ENCODE results near the gene CCSER2.

CCSER2 gene

DNA sequence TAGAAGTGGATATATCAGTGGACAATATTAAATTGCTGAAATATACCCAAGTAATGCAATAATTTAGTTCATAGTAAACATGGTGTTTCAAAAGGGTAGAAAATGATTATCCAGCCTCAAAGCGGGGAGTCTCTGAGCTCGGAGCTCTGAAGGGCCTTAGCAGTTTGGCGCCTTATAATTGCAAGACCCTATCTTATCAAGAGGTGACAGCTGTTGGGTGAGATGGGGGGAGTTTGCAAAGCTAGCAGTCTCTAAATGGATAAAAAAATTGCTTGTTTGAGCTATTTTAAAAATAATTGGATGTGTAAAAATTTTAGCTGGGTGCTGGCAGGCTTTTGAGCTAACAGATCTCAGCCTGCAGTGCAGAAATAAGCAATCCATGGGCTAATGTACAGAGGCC, 219.2 kb downstream of the CCSER2 start:
- DNase-seq (ENCODE audit: low spot score) = no peak

DNA sequence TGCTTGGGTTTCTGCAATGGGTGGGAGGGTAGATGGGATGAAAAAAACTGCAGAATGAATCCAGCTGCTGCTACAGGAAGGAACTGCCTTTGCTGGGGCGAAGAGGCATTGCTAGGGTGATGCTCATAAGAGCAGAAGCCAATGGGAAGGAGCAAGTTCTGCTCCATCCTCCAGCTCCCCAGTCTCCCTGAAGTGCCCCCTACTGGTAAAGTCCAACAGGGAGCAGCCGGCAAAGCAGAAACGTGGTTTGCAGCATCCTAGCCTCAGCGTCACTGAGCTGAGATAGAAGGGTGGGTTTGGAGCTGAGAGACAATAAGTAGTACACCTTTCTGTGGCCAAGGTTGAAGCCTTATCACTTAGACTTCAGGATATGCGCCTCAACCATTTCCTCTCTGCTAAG, 220.5 kb downstream of the CCSER2 start:
- no peak for DNase-seq (ENCODE audit: low spot score)

GRCh38 chr10:84549368-84550165, 221.2 kb downstream of the CCSER2 start:
- DNase-seq (ENCODE audit: low spot score) = no peak

- DNase-seq (ENCODE audit: low spot score) = no peak
These were observed 222.5 kb downstream of the CCSER2 start for GRCh38 chr10:84550756-84551436.

GRCh38 chr10:84551437-84552120, 223.2 kb downstream of the CCSER2 start:
- DNase-seq (ENCODE audit: low spot score) = no peak

DNA sequence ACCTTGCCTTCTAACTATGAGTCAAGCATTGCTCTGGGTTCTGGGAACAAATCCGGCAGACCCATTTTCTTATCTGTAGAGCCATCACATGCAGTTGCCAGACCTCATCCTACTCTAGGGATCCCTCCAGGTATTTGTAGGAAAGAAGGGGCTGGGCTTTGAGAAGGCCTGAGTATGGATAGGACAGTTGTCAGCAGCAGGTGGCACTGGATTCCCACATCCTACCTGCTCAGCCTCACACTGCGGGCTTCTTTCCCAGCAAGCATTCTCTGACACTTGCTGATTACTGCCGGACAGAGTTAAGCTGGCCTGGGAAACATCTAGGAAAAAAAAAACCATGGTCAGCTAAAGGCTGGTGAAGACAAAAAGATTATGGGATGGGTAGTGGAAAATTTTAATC, 224.1 kb downstream of the CCSER2 start:
- no peak for DNase-seq (ENCODE audit: low spot score)

DNA sequence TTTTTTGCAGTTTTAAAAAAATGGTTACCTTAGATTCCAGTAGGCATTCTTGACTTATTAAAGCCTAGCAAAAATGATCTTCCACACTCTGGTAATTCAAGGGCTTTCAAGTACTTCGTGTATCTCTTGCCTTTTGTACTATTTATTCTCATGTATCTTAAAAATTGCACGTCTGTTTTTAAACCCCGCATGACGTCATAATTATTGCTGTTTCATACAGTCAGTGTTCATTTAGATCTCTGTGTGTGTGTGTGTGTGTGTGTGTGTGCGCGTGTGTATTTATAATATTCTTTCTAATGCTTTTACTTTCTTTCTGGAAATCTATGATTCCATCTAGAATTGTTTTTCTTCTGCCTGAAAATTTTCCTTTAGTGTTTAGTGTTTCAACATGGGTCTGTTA, 234.2 kb downstream of the CCSER2 start:
- no peak for DNase-seq (ENCODE audit: low spot score)

- DNase-seq (ENCODE audit: low spot score) = no peak
These were observed 235.0 kb downstream of the CCSER2 start for GRCh38 chr10:84563355-84563754.

DNA sequence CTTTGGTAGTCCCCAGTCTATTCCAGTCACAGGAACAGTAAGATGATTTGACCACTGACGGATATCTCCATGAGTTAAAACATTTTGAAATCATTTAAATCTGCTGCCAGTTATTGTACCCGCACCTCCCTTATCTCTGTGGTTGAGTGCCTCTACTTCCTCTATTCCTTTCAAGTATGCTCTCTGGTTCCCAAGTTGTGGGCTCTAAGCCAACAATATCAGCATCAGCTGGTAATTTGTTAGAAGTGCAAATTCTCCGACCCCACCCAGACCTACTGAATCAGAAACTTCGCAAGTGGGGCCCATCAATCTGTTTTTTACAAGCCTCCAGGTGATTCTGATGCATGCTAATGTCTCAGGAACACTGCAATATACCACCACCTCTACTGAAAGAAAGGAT, 235.5 kb downstream of the CCSER2 start:
- no peak for DNase-seq (ENCODE audit: low spot score)

- DNase-seq (ENCODE audit: low spot score) = no peak
These were observed 237.6 kb downstream of the CCSER2 start for GRCh38 chr10:84565881-84566582.

- no peak for DNase-seq (ENCODE audit: low spot score)
These were observed 238.7 kb downstream of the CCSER2 start for GRCh38 chr10:84567133-84567532.

All from hepatic stellate cell (primary cell).